GM21515 (cell line): ENCODE results near the gene SLC48A1.

Experiments used
- ATAC-seq: cut with Tn5 transposase; IDR thresholded peaks from one replicate; pipeline ENCODE4 v1.9.1; 2021; ENCODE audit not compliant: unreplicated experiment

SLC48A1 gene

DNA sequence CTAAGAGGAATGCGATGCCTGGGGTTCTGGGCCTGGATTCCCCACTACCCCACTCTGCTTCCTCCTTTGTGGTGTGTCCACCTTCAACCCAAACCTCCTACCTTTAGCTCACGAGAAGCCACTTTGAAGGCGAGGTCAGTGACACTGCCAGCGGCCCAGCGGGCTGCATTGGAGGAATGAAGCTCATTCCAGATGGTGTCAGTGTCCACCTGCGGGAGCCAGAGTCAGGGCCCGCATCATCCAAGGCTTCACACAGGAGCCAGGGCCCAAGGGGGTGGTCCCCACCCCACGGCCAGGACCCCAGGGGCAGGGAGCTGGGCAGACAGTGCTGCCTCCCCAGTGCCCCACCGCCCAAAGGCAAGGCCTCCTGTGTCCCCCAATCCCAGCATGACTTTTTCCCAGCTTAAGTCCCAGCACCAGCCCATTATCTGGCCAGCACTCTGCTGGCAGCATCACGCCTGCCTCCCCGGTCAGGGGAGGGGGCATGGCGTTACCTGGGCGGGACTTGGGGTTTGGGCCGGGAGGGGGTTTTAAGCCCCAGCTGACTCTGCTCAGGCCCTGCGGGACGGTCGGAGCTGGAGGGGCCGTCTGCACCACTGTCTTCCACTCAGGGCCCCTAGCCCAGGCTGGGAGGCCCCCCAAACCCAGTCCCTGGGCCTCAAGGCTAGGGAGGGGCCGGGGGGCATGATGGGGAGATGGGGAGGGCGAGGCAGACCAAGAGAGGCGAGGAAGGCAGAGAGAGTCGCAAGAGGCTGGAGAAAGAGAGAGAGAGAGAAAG is 16.9 kb downstream of the SLC48A1 start:
- no peak for ATAC-seq

- ATAC-seq: no peak
Measured at GRCh38 chr12:47790676-47791350, 17.8 kb downstream of the SLC48A1 start.

DNA sequence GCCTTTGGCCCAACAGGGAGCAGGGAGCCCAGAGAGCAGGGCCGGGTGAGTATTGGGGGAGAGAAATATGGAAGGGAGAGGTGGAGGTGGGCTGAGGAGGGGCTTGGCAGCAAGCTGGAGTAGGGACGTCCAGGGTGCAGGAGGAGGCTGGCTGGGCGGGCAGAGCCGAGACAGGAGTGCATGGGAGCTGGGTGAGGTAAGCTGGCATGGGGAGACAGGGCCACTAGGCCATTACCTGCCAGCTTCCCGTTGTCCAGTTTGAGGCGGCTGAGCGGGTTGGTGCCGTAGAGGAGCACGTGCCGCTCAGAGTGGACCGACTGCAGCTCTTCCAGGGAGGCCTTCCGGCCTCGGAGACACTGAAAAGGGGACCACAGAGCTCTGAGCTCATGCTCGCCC is 18.3 kb downstream of the SLC48A1 start:
- no peak for ATAC-seq

DNA sequence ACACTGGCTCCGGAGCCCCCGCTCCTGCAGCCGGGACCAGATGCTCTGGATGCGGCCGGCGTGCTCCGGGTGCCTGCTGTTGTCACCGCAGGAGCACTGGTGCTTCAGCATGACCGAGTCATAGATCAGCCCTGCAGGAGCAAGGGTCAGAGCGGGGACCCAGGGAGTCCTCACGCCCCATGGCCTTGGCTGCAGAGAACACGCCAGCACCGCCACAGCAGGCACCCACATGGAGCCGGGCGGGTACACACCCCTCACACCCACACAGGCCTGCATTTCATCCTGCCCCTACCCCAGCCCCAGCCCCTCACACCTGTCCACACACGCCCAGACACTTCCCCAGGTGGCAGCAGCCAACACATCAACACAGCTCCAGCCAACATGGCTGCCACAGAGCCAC is 18.8 kb downstream of the SLC48A1 start:
- ATAC-seq: no peak

GRCh38 chr12:47793015-47793681 is 20.1 kb downstream of the SLC48A1 start:
- ATAC-seq: no peak

DNA sequence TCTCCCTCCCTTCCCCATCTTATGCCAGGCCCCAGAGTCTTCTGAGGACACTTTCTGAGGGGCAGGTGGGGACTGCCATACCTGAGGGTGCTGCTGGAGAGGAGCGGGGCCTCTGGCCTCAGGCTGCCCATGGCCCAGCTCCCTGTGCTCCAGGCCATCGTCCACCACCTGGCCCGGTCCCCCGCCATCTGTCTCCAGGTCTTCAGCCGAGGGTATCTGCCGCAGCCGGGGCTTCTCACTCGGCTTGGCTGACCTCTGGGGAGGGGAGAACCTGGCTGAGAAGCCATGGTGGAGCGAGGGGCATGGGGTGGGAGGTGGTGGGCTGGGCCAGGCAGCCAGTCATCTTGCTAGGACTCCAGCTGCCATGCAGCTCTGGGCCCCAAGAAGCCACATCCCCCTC is 21.6 kb downstream of the SLC48A1 start:
- no peak for ATAC-seq

- no peak for ATAC-seq
Measured at GRCh38 chr12:47795121-47795813, 22.2 kb downstream of the SLC48A1 start.

DNA sequence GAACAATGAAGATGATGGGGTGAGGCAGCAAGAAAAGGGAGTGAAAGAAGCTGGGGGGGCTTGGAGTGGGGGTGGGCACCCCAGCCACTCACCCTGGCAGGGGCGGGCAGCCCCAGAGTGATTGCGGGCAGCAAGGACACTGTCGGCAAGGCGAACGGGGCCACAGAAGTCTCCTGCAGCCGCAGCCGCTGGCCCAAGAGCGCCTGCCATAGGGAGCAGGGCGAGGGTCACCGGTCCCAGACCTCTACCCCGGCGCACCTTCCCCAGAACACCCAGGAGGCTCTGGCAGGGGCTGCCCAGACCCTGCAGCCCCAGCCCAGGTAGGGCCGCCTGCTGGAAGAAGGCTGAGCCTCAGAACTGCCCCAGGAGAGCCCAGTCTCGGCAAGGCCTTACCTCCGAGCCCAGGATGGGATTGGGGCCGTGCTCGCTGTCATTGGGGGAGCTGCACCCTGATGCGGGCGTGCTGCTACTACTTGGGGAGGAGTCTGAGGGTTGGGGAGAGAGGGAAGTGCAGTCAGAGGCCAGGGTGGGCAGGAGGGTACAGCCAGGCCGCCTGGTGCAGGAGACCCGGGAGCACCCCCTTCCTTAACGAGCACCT is 22.9 kb downstream of the SLC48A1 start:
- no peak for ATAC-seq

DNA sequence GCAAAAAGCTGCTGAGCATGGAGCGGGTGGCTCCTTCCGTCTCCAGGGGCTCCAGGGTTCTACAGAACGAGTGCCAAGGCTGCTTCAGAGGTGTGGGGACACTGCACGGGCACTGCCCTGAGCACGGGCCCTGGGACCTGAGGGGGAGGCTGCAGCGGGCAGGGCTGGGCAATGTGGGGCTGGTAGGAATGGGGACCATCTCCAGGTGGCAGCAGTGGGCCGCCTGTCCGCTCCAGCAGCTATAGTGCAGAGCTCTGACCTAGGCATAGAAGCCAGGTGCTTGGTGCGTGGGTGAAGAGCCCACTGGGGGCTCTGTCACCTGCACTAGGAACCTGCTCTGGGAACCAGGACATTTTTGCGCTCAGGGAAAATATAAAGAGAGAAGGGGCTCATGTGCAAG is 24.4 kb downstream of the SLC48A1 start:
- no peak for ATAC-seq

DNA sequence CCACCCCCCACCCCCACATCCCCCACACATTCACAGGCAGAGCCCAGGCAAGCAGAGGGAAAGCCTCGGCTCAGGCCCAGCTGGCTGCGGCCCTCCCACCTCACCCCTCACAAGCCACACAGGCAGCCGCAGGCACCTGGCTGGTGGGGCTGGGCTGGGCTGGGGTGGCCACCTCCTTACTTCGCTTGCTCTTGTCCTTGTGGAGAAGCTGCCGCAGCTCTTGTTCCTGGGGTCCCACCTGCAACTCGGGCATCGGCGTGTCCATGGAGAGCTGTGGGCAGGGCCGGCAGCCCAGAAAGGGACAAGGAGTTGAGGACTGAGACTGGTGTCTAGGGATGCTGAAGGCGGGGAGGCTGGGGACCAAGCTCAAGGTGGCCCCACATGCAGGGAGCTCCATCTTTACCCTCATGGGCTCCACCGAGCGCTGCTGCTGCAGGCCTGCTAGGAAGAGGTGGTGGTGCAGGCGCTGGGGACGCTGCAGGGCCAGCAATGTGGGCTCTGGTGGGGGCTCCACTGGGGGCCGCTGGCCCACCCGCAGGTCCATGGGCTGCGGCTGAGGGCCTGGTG is 25.4 kb downstream of the SLC48A1 start:
- no peak for ATAC-seq

DNA sequence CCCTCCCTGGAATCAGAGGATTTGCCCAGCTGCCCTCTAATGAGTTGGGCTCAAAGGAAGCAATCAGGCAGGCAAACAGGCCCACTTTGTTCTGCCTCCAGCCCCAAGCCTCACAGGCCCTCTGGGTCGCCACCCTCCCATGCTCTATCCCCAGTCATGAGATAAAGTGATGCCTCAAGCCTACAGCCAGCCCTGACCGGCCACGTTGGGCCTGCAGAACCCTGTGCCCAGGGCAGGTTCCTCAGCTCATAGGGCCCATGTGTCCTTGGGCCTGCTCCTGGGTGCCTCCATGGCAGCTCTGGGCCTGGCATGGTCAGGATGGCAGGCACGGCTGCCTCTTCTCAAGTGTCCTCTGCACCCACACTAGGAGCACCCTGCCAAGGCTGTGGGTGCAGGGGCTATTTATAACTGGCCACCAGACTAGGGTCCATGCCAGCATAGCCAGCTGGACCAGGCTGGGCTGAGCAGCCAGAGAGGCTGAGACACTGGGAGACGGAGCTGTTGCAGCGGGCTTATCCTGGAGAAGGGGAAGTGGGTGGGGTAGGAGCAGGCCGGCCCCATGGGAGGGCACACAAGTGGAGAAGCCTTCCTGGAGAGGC is 26.4 kb downstream of the SLC48A1 start:
- ATAC-seq: no peak

- no peak for ATAC-seq
Measured at GRCh38 chr12:47800582-47800981, 27.5 kb downstream of the SLC48A1 start.

GRCh38 chr12:47801170-47801903 is 28.3 kb downstream of the SLC48A1 start:
- no peak for ATAC-seq

- no peak for ATAC-seq
Measured at GRCh38 chr12:47801904-47802246, 28.8 kb downstream of the SLC48A1 start.

- ATAC-seq: no peak
Measured at GRCh38 chr12:47802312-47802711, 29.3 kb downstream of the SLC48A1 start.

DNA sequence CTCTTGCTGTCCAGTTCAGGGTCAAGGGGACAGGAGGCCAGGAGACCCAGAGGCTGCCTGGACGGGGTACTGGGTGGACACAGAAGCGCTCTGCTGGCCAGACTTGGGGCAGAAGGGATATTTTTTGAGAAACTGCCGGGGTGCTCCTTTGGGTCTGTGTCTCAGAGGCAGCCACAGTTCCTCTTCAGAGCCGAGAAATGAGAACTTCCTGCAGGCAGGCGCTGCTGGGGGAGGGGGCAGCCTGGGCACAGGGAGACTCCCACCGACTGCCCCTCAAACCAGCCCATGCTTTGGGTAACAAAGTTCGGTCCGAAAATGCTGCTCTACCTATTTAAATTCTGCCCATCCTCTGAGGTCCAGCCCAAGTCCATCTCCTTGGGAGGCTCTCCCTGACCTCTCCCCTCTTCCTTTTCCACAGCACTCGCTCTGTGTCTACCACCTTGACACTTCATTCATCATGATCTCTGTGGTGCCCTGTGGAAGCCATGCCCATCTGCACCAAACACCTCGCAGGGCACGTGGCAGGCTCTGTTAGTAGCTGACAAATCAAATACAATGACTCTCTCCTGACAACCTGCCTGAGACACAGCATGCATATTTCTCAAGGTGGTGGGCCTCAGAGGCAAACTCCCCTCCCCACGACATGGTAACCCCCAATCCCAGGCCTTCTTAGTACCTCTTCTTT is 30.3 kb downstream of the SLC48A1 start:
- no peak for ATAC-seq

DNA sequence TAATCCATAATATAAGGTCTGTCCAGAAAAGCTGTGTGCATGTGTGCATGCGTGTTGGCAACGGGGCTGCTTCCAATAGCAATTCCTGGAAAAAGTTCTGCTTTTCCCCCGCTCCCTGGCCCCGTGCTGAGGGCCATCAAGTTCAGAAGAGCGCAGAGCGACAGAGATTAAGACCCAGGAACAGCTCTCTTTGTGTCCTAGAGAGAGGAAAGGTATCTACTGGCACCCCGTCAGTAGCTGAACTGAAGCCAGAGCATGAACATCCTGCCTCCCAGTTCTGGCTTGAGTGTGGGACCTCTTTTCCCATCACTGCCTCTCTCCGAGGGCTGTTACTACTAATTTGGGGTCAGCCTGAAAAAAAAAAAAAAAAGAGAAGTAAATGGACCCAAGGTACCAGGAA is 31.1 kb downstream of the SLC48A1 start:
- no peak for ATAC-seq

DNA sequence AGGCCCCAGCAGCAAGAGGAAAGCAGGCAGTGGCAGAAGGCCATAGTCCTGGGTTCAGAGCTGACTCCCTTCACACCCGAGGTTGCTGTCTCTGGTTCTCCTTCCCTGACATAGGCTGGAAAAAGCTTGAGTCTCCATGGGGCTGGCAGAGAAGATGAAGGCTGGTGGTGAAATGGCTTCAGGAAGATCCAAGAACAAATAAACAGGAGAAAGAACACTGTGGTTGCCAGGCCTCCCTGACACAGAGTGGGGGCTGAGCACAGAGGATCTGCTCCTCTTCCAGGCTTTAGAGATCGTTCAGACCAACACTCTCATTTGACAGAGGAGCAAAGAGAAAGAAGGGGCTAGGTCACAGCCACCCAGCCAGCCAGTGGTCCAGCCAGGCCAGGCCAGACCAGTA is 32.4 kb downstream of the SLC48A1 start:
- ATAC-seq: no peak

DNA sequence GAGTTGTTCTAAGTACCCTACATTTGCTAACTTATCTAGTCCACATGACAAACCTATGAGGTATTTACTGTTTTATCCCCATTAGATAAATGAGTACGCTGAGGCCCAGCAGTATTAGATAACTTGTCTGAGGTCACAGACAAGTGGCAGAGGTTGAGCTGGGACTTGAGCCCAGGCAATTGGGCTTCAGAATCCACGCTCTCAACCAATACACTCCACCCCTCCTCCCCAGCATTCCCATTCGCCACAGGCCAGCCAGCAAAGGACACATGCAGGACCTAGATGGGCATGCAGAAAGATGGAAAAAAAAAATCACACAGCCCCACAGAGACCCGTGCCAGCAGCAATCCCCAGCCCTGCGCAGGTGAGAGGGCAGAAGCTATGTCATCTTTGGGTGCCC is 34.3 kb downstream of the SLC48A1 start:
- no peak for ATAC-seq
